Stimulated activated CD8-positive, alpha-beta memory T cell treated with anti-CD3 and anti-CD28 coated beads, Interleukin-7, amount 100 ng/mL, for 4 hours (primary cell): ENCODE data around the gene RMI2.

ENCODE experiments used
- DNase-seq, 2 donors: peaks; one replicate each; pipeline ENCODE4 v3.0.0-alpha.2; 2020; ENCODE audit warnings: low read depth in 2 of 2

RMI2 gene

GRCh38 chr16:11399261-11399831 lies 54.1 kb downstream of the RMI2 start:
- DNase-seq: no peak

- DNase-seq: no peak
Measured at GRCh38 chr16:11400076-11400475, 54.8 kb downstream of the RMI2 start.
